CMK (cell line): ENCODE measurements around the gene GPR171.
"Not testable (repeated sequence)": the region's sequence is repeated elsewhere in the genome, so short reads cannot be mapped to it uniquely, and the experiment has no call there.

ENCODE experiments used
- DNase-seq: peaks from one replicate; pipeline ENCODE4 v3.0.0-alpha.2; 2010; ENCODE audit warnings: low read depth

GPR171 gene

DNA sequence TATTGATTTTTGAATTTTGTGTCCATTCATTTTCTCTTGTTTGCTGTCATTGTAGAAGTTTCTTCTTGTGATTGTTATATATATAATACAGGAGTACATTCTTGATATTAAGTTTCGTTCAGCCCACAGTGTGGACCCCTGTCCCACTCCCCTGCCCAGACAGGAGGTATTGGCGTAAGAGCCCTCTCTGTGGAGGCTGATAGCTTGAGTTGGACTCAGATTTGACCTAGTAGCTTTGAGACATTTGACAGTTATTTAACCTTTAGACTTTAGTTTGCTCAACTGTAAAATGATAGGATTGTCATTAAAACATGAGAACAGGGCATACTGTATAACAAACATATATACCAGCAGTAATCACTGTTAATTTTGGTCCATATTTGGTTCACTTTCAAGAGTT, 27.1 kb downstream of the GPR171 start:
- no peak for DNase-seq

DNA sequence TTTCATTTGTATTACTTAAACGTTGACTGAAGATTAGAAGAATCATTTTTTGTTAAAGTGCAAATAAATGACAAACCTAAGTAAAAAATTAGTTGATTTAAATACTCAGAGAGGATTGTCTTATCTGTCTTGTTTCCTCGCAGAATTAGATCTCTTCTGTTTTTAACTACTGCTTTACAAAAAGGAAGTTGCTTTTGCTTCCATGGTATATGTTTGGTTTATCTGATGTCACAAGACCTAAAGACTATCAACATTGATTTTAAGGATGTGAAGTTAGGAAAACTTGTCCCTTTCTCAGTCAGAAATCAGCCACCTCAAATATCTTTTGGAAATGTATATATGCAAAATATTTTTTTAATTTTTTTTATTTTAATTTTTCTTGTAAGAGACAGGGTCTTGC, 28.7 kb downstream of the GPR171 start:
- no peak for DNase-seq

DNA sequence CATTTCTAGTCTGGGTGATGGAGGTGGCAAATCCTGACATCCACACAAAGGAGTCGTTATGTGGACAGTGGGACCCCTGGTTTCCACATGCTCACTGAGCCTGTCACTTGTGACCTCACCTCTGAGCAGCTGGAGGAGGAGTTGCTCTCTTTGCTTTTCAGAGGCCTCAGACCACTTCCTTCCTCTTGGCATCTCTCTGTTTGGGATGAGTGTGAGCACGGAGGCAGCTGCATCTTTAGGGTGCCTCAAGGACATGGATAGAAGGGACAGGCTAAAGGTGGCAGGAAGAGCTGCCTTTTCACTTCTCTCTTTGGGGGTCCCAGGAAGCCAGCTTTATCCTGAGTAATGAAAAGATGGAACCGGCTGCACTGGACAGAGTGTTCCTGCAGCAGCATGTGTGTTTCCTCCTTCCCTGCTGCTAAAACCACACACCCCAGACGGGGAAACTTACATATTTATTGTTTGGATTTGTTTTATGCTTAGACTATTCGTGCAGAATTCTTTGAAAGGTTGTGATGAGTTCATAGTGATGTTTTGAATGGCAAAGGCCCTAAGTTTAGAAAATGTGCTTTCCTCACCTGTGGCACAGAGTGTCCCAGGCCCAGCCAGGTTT, 31.8 kb downstream of the GPR171 start:
- DNase-seq = no peak

DNA sequence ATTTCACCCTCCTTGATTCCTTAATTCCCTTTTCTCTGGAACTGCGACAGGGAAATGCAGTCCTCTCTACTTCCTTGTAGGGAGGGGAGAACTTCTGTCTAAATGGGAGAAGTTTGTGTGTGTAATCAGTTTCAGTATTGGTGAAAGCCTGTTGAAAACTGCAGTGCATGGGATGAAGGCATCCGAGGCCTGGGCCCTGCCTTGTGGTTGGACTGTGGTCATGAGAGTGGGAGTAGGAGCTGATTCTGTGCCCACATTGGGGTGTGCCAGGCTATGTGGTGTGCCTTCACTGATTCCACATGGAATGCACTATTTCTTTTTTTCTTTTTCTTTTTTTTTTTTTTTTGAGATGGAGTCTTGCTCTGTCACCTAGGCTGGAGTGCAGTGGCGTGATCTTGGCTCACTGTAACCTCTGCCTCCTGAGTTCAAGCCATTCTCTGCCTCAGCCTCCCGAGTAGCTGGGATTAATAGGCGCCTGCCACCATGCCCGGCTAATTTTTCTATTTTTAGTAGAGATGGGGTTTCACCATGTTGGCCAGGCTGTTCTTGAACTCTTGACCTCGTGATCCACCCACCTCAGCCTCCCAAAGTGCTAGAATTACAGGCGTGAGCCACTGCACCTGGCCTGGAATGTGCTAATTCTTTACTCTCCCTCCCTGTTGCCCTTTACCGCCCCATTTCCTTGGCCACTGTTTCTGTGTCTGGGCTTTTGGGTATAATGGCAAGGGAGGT, 32.9 kb downstream of the GPR171 start:
- DNase-seq = not testable (repeated sequence)

DNA sequence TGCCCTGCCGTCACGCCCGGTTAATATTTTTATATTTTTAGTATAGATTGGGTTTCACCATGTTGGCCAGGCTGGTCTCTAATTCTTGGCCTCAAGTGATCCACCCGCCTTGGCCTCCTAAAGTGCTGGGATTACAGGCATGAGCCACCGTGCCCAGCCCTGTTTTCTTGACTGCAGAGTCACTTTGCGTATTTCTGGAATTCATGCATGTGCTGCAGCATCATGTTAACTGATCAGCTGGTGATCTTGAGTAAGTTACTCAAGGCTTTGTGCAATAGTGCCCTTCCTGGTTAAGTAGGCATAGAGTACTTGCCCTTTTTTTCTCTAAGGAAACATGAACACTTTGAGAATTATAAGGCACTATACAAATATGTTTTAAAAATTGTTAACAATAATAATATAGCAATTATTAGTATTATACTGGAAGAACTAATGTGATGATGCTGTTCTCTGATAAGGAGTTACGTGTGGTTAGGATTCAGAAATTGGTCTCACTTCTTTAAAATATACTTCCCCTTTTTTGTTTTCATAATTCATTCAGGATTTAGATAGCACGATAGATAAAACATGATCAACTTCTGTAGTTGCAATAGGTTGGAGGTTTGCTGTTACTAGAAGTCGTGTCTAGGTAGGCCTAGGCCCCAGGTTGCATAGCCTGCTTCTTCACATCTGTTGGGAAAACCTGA, 33.6 kb downstream of the GPR171 start:
- DNase-seq = no peak

DNA sequence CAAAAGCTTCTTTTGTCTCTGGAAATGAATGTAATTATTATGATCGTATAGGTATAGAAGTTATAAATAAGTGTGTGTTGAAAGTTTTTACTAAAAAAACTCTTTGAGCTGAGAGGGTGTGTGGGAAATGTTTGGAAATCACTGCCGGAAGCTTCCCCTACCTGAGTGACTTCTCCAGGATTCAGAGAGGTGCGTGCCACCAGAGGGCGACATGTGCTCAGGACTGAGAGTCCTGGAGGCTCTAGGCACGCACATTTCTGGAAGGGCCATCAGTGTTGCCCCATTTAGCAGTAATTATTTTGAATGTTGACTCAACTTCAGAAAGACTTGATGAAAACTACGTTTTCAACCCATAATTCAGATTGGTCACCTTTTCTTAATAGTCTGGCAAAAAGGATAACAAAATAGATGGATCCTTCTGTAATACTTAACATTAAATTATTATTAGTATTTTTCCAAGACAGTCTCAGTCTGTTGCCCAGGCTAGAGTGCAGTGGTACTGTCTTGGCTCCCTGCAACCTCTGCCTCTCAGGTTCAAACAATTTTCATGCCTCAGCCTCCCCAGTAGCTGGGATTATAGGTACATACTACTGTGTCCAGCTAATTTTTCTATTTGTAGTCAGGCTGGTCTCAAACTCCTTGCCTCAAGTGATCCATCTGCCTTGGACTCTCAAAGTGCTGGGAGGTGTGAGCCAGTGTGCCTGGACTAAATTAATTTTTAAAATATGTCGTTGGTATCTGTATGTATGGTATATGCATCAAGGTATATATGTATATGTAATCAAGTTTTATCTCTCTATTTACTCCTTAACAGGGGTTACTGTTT, 34.5 kb downstream of the GPR171 start:
- DNase-seq = no peak

DNA sequence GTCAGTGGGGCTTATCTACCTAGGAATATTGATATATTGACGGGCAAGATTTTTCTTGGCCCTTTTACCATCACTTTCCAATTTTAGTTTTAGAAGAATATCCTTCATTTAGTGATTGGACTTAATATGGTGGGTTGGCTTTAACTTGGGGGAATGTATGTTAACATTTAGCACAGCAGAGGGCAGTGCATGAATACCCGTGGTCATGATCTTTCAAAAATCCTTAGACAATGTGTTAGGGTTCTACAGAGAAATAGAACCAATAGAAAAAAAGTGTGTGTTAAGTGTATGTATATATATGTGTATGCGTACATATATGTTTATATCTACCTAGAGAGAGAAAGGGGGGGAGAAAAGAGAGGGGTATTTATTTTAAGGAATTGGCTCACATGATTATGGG, 36.9 kb downstream of the GPR171 start:
- no peak for DNase-seq

DNA sequence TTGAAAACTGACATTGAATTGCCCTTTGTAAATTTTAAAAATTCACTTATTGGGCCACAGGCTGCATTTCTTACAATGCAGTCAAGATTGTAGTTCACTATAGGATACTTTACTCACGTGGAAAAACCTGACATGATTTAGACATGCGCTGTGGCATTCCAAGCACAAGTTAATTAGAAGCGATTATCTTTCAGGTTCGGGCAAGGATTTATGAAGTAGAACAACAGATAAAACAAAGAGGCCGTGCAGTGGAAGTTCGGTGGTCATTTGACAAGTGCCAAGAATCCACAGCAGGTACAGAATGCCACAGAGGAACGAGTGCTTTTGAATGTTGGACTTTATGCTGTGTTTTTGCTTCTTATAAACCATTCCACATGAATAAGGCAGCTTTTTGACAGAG, 37.8 kb downstream of the GPR171 start:
- DNase-seq = no peak

DNA sequence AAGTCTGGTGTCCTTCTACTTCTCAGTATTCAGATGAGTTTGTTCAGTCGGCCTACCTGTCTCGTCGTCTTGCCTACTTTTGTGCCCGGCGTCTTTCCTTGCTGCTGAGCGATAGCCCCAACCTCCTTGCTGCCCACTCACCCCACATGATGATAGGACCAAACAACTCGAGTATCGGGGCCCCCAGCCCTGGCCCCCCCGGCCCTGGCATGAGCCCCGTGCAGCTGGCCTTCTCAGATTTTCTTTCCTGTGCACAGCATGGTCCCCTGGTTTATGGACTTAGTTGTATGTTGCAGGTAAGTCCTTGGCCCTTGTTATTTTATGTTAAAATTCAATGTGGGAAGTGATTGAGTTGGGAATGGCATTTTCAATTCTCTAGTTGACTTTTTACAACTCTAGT, 43.2 kb downstream of the GPR171 start:
- DNase-seq = no peak

DNA sequence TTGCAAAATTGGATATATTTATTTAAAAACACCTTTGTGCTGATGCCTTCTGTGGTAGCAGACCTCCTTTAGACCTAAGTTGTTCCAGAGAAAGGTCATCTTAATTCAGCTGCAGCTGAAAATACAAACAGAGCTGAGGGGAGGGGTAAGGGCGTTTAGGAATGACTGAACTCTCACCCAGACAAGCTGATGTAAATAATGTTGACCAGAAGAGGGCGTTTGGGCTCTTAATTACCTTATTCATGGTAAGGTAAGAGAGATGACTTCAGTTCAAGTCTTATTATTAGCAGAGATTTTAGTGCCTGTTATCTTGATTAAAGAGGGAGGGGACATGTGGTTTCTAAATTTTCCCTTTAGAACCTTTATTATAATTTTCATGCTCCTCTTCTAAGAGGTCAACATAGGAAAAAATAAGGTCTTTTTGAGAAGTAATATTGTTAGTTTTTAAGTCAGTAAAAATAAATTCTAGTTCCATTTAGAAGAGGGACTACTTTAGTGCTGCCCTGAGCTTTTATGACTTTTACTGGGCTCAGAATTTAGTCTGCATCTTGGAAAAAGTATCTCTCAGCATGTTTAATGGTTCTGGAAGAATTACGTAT, 46.3 kb downstream of the GPR171 start:
- peak; percentile 47 for DNase-seq

DNA sequence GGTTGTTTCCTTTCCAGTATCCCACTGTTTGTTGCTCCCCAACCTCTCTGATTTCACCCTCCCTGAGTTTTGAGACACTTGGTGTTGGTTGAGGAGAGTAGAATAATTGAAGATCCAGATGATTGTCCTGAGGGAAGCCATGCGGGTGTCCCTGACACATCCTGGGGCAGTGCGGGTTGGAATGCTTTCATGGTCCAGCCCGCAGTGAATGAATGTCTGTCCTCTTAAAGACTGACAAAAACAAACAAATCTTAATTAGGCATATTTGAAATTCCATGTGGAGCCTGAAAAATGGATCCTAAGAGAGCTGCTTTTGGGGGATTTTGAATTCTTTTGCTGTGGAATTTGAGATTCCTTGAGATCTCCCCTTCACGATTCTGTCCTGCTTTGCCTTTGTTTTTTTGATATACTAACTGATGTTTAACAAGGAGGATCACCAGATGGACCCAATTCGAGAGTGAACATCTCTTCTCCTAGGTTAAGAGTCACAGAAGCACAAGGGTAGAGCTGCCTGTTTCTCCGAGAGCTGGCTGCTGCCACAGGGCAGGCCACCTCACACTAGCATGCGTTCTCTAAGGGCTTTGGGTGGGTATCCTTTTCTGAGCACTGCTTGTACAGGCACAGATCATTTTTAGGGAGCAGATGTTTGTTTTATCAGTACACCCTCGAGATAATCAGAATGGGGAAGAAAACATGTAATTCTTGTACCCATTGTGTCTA, 47.4 kb downstream of the GPR171 start:
- DNase-seq = no peak

DNA sequence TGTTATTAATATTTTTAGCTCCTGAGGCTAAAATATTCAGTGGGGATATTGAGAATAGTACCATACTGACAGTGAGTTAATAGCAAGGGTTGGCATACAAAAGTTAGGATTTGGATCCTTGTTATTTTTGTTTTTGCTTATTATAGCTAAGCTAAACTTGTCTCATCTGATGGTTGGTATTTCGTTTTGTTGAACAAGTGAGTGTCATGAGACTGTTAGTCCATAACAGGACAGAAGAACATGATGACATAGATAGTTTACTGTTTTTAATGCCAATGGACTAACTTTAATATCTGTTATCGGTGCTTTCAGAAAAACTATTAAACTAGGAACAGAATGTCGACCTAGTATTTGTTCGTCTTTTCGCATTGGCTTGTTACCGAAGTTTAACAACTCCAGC, 48.5 kb downstream of the GPR171 start:
- no peak for DNase-seq

DNA sequence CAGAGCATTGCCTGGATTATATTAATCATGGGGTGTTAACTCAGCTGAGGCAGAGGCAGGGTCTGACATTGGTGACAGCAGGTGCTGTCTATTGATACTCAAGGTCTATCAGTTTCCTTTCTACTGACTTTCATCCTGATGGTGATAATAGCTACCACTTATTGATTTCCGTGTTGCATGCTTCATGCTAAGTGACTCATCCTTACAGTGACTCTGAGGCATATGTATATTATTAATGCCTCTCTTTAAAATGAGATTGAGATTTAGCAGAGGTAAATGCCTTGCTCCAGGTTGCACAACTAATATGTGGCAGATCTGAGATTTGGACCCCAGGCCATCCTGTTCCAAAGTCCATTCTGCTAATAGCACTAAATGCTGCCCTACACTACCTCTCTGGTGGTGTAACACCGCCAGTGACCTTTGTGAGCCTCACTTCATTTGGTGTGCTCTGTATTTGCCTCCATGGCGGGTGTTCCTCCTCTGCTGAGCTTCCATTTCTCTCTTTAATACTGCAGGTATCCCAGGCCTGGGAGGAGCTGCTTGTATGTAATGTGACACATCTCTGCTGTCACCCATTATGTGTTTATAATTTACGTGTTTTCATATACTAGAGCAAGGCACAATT, 50.4 kb downstream of the GPR171 start:
- DNase-seq = no peak
